ENCODE results near the gene CLIC4.

DNA sequence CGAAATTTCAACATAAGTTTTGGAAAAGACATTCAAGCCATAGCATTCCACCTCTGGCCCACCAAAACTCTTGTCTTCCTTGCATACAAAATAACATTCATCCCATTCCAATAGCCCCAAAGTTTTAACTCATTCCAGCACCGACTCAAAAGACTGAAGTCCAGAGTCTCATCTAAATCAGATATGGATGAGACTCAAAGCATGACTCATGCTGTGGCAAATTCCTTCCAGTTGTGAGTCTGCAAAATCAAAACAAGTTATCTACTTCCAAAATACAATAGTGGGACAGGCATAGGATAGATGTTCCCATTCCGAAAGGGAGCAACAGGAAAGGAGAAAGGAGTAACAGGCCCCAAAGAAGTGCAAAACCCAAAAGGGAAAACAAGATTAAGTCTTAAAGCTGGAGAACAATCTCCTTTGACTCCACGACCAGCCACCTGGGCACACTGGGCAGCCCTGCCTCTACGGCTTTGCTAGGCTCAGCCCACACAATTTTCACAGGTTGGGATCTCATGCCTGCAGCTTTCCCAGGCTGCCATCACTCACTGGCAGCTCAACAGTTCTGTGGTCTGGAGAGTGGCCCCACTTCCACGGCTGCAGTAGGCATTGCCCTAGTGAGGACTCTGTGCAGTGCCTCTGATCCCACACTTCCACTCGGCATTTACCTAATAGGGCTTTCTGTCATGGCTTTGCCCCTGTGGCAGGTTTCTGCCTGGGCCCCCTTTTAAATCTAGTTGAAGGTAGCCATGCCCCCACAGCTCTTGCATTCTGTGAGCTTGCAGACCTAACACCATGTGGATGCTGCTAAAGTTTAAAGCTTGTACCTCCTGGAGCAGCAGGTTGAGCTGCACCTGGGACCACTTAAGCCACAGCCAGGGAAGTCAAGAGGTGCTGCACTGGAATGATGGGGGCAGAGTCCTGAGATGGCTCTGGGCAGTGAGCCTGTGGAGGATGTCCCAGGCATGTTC lies 133.8 kb downstream of the CLIC4 start:
- TF ChIP-seq EZH2 (IDR thresholded peaks at IDR 0.05; ENCODE audit: insufficient read depth, low read length): no peak
- TF ChIP-seq, protein P1, sequence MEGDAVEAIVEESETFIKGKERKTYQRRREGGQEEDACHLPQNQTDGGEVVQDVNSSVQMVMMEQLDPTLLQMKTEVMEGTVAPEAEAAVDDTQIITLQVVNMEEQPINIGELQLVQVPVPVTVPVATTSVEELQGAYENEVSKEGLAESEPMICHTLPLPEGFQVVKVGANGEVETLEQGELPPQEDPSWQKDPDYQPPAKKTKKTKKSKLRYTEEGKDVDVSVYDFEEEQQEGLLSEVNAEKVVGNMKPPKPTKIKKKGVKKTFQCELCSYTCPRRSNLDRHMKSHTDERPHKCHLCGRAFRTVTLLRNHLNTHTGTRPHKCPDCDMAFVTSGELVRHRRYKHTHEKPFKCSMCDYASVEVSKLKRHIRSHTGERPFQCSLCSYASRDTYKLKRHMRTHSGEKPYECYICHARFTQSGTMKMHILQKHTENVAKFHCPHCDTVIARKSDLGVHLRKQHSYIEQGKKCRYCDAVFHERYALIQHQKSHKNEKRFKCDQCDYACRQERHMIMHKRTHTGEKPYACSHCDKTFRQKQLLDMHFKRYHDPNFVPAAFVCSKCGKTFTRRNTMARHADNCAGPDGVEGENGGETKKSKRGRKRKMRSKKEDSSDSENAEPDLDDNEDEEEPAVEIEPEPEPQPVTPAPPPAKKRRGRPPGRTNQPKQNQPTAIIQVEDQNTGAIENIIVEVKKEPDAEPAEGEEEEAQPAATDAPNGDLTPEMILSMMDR (IDR thresholded peaks at IDR 0.05; ENCODE audit: insufficient read depth, low read depth, low read length): no peak

All from astrocyte (in vitro differentiated cells and primary cell).